ENCODE data around the gene CCDC82.

DNA sequence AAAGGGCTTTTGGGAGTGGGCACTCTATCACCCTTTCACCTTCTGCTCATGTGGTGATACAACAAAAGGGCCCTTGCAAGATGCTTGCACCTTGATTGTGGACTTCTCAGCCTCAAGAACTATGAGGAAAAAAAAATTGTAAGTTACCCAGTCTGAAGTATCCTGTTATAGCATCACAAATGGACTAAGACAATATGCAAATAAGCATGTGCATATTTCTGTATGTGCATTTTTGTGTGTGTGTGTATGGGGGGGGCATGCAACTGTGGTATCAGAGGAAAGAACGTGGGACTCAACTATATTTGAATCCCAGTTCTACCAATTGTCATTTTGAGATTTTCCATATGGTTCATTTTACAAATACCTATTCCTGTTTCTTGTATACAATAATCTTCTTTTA is 11.0 kb upstream of the CCDC82 start:
- TF ChIP-seq, protein P1, sequence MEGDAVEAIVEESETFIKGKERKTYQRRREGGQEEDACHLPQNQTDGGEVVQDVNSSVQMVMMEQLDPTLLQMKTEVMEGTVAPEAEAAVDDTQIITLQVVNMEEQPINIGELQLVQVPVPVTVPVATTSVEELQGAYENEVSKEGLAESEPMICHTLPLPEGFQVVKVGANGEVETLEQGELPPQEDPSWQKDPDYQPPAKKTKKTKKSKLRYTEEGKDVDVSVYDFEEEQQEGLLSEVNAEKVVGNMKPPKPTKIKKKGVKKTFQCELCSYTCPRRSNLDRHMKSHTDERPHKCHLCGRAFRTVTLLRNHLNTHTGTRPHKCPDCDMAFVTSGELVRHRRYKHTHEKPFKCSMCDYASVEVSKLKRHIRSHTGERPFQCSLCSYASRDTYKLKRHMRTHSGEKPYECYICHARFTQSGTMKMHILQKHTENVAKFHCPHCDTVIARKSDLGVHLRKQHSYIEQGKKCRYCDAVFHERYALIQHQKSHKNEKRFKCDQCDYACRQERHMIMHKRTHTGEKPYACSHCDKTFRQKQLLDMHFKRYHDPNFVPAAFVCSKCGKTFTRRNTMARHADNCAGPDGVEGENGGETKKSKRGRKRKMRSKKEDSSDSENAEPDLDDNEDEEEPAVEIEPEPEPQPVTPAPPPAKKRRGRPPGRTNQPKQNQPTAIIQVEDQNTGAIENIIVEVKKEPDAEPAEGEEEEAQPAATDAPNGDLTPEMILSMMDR (IDR thresholded peaks at IDR 0.05; ENCODE audit: low read depth, low read length) = no peak
- no peak for TF ChIP-seq EZH2phosphoT487 (IDR thresholded peaks at IDR 0.05; ENCODE audit: low read depth)

Data from OCI-LY3 (cell line).